Activated CD4-positive, alpha-beta T cell treated with anti-CD3 and anti-CD28 coated beads, Interleukin-2, Interleukin-4, amounts not matched to agents 100 ng/mL and 50 ng/mL, durations not matched to agents 16 hours and 8 hours (primary cell): ENCODE results near the gene DLG4.
"Not testable (repeated sequence)": the region's sequence is repeated elsewhere in the genome, so short reads cannot be mapped to it uniquely, and the experiment has no call there.

Experiments used
- DNase-seq: peaks from one replicate; pipeline ENCODE4 v3.0.0-alpha.2; 2020; ENCODE audit warnings: low spot score

The DLG4 gene

GRCh38 chr17:7183433-7184090, 36.1 kb downstream of the DLG4 start:
- DNase-seq = no peak

- not testable (repeated sequence) for DNase-seq
Observed at GRCh38 chr17:7182101-7182500, 37.5 kb downstream of the DLG4 start.

- DNase-seq = no peak
Observed at GRCh38 chr17:7179317-7180254, 40.0 kb downstream of the DLG4 start, which contains the start of gene ASGR1. Gene ASGR1 (minus strand): TSS chr17:7179370. CDS start chr17:7178563, 807 bp downstream.

- no peak for DNase-seq
Observed at GRCh38 chr17:7178973-7179316, 40.7 kb downstream of the DLG4 start.

- no peak for DNase-seq
Observed at GRCh38 chr17:7177954-7178477, 41.6 kb downstream of the DLG4 start.

- peak; percentile 62 for DNase-seq
Observed at GRCh38 chr17:7177191-7177953, 42.3 kb downstream of the DLG4 start.

- DNase-seq = no peak
Observed at GRCh38 chr17:7176841-7177190, 42.8 kb downstream of the DLG4 start.

GRCh38 chr17:7176107-7176840, 43.4 kb downstream of the DLG4 start:
- no peak for DNase-seq

- DNase-seq = no peak
Observed at GRCh38 chr17:7175330-7175733, 44.3 kb downstream of the DLG4 start.

- DNase-seq = no peak
Observed at GRCh38 chr17:7174603-7175326, 44.9 kb downstream of the DLG4 start.

GRCh38 chr17:7173687-7174602, 45.7 kb downstream of the DLG4 start:
- DNase-seq = peak; percentile 20

GRCh38 chr17:7172522-7173191, 47.0 kb downstream of the DLG4 start:
- DNase-seq = not testable (repeated sequence)

- not testable (repeated sequence) for DNase-seq
Observed at GRCh38 chr17:7169565-7169908, 50.1 kb downstream of the DLG4 start.

- DNase-seq = not testable (repeated sequence)
Observed at GRCh38 chr17:7168841-7169564, 50.6 kb downstream of the DLG4 start.

GRCh38 chr17:7167832-7168231, 51.8 kb downstream of the DLG4 start:
- no peak for DNase-seq

GRCh38 chr17:7166873-7167272, 52.8 kb downstream of the DLG4 start:
- no peak for DNase-seq

- not testable (repeated sequence) for DNase-seq
Observed at GRCh38 chr17:7159571-7159970, 60.1 kb downstream of the DLG4 start.

GRCh38 chr17:7158424-7158823, 61.2 kb downstream of the DLG4 start:
- DNase-seq = not testable (repeated sequence)
